HEK293 (cell line): Measurements from ENCODE around the gene CENPM.
"Not testable (repeated sequence)": the region's sequence is repeated elsewhere in the genome, so short reads cannot be mapped to it uniquely, and the experiment has no call there.

Experiments used
- CTCF ChIA-PET: fragments of 350-600 bp; formaldehyde crosslinking; extraction: SDS; loops from one replicate; lab custom pipeline; 2021; ENCODE audit warnings: antibody characterized with exemption; lab: Yijun Ruan, JAX
- POLR2A ChIA-PET: fragments of 300-600 bp; formaldehyde crosslinking; extraction: SDS; loops from one replicate; lab custom pipeline; 2020; ENCODE audit warnings: antibody characterized with exemption, inconsistent platforms; lab: Yijun Ruan, JAX
- H3K27ac ChIP-seq: fragments of 200-500 bp; sonication (Bioruptor generic); 2 replicates; pipeline ENCODE4 v1.5.1; 2014; ENCODE audit warnings: low read depth, low read length, control low read depth, inconsistent platforms; ENCODE audit errors: extremely low read depth
- H3K36me3 ChIP-seq, 2 experiments: fragments of 200-500 bp in 1 of 2; sonication (Bioruptor generic) in 1 of 2; 1 replicate in 1 of 2; 2 replicates in 1 of 2; pipeline ENCODE4 v1.5.1; 2014 to 2017; ENCODE audit warnings: inconsistent platforms in 2 of 2, low read length in 2 of 2; ENCODE audit not compliant: control insufficient read depth in 2 of 2, insufficient read depth in 1 of 2
- H3K4me1 ChIP-seq: fragments of 200-500 bp; sonication (Bioruptor generic); 2 replicates; pipeline ENCODE4 v1.5.1; 2014; ENCODE audit warnings: mild to moderate bottlenecking, low read length, inconsistent platforms; ENCODE audit not compliant: control insufficient read depth, insufficient read depth
- H3K4me3 ChIP-seq: 2 replicates; pipeline ENCODE4 v1.5.1; 2011; ENCODE audit warnings: low read depth, mild to moderate bottlenecking, control low read depth, low read length, moderate library complexity
- H3K9me3 ChIP-seq: fragments of 200-500 bp; sonication (Bioruptor generic); 2 replicates; pipeline ENCODE4 v1.5.1; 2014; ENCODE audit warnings: low read depth, low read length, inconsistent platforms; ENCODE audit not compliant: control insufficient read depth, insufficient read depth
- EGR2 ChIP-seq: fragments of 450-650 bp; formaldehyde crosslinking; IDR thresholded peaks from 2 replicates; pipeline ENCODE4 v1.5.1; 2016; ENCODE audit warnings: low read depth, missing biosample characterization, missing genetic modification characterization
- GLIS2 ChIP-seq: fragments of 450-650 bp; formaldehyde crosslinking; IDR thresholded peaks from 2 replicates; pipeline ENCODE4 v1.5.1; 2016; ENCODE audit warnings: missing biosample characterization, missing genetic modification characterization
- TRIM28 ChIP-seq: IDR thresholded peaks from 2 replicates; pipeline ENCODE4 v1.6.1; 2011; ENCODE audit warnings: low read length, control low read depth, borderline replicate concordance
- ZIC2 ChIP-seq: fragments of 450-650 bp; formaldehyde crosslinking; IDR thresholded peaks from 2 replicates; pipeline ENCODE4 v1.5.1; 2016; ENCODE audit warnings: missing biosample characterization, missing genetic modification characterization
- ZNF23 ChIP-seq: fragments of 450-650 bp; formaldehyde crosslinking; IDR thresholded peaks from 2 replicates; pipeline ENCODE4 v1.5.1; 2016; ENCODE audit warnings: missing biosample characterization, missing genetic modification characterization, borderline replicate concordance
- ZNF239 ChIP-seq: fragments of 450-650 bp; formaldehyde crosslinking; IDR thresholded peaks from 2 replicates; pipeline ENCODE4 v1.5.1; 2016; ENCODE audit warnings: missing biosample characterization, missing genetic modification characterization
- ZNF274 ChIP-seq, 2 experiments: fragments of 200-500 bp in 1 of 2; fragments of 450-650 bp in 1 of 2; sonication (Bioruptor generic) in 1 of 2; formaldehyde crosslinking in 1 of 2; IDR thresholded peaks; 2 replicates each; pipeline versions ENCODE4 v1.5.1 to v1.6.1; 2014 to 2016; ENCODE audit warnings: borderline replicate concordance in 1 of 2, inconsistent platforms in 1 of 2, low read length in 1 of 2, missing biosample characterization in 1 of 2, missing genetic modification characterization in 1 of 2
- ZNF302 ChIP-seq: fragments of 450-650 bp; formaldehyde crosslinking; IDR thresholded peaks from 2 replicates; pipeline ENCODE4 v1.5.1; 2016; ENCODE audit warnings: missing biosample characterization, missing genetic modification characterization, low read depth
- ZNF394 ChIP-seq: fragments of 450-650 bp; formaldehyde crosslinking; IDR thresholded peaks from 2 replicates; pipeline ENCODE4 v1.5.1; 2016; ENCODE audit warnings: missing biosample characterization, missing genetic modification characterization, mild to moderate bottlenecking, moderate library complexity, borderline replicate concordance
- ZNF548 ChIP-seq: fragments of 450-650 bp; formaldehyde crosslinking; IDR thresholded peaks from 2 replicates; pipeline ENCODE4 v1.5.1; 2016; ENCODE audit warnings: missing biosample characterization, missing genetic modification characterization
- ZNF549 ChIP-seq: fragments of 450-650 bp; IDR thresholded peaks from 2 replicates; pipeline ENCODE4 v1.5.1; 2018; ENCODE audit warnings: missing biosample characterization, missing genetic modification characterization, mild to moderate bottlenecking, inconsistent platforms, moderate library complexity
- ZNF629 ChIP-seq: fragments of 450-650 bp; formaldehyde crosslinking; IDR thresholded peaks from 2 replicates; pipeline ENCODE4 v1.5.1; 2017; ENCODE audit warnings: missing biosample characterization, missing genetic modification characterization
- ZNF654 ChIP-seq: fragments of 450-650 bp; formaldehyde crosslinking; IDR thresholded peaks from 2 replicates; pipeline ENCODE4 v1.5.1; 2016; ENCODE audit warnings: low read depth, missing biosample characterization, missing genetic modification characterization
- ZNF658 ChIP-seq: fragments of 450-650 bp; formaldehyde crosslinking; IDR thresholded peaks from 2 replicates; pipeline ENCODE4; 2016; ENCODE audit warnings: missing biosample characterization, missing genetic modification characterization
- ZSCAN23 ChIP-seq: fragments of 450-650 bp; formaldehyde crosslinking; IDR thresholded peaks from 2 replicates; pipeline ENCODE4 v1.5.1; 2016; ENCODE audit warnings: missing biosample characterization, missing genetic modification characterization
- TF ChIP-seq, protein P1 (sequence below): fragments of 450-650 bp; formaldehyde crosslinking; IDR thresholded peaks from 2 replicates; pipeline ENCODE4 v1.5.1; 2016; ENCODE audit warnings: missing biosample characterization, missing genetic modification characterization, low read depth
- TF ChIP-seq, protein P2 (sequence below): fragments of 450-650 bp; formaldehyde crosslinking; IDR thresholded peaks from 2 replicates; pipeline ENCODE4 v1.5.1; 2016; ENCODE audit warnings: missing biosample characterization, missing genetic modification characterization
- TF ChIP-seq, protein P3 (sequence below): fragments of 450-650 bp; formaldehyde crosslinking; IDR thresholded peaks from 2 replicates; pipeline ENCODE4 v1.5.1; 2016; ENCODE audit warnings: missing biosample characterization, missing genetic modification characterization

Gene CENPM

DNA sequence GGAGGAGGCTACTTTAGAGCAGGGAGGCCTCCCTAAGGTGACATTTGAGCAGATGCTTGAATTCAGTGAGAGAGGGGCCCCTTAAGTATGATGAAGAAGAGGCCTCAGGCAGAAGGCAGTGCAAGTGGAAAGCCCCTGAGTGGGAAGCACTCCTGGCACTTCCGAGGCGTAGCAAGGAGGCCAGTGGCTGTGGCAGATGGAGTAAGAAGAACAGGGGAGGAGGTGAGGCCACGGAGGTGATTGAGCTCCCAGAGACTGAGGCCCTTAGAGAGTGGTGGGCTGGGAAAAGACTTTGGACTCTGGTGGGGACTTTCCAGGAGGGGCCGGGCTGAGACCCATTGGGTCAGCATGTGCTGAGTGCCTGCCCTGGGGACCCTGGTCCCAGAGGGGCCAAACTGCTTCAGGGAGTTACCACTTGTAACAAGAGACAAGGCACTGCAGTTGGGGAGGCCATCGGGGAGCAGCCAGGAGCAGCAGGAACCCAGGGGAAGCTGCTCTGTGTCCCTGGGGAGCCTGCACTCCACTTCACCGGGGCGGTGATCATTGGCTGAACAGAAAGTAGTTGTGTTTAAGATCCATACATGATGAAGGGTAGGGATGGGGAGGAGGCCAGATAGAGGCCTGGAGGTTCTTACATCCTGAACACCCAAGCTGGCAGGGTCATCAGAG is 2.5 kb upstream of the CENPM start (continued):
- TF ChIP-seq, protein P1, sequence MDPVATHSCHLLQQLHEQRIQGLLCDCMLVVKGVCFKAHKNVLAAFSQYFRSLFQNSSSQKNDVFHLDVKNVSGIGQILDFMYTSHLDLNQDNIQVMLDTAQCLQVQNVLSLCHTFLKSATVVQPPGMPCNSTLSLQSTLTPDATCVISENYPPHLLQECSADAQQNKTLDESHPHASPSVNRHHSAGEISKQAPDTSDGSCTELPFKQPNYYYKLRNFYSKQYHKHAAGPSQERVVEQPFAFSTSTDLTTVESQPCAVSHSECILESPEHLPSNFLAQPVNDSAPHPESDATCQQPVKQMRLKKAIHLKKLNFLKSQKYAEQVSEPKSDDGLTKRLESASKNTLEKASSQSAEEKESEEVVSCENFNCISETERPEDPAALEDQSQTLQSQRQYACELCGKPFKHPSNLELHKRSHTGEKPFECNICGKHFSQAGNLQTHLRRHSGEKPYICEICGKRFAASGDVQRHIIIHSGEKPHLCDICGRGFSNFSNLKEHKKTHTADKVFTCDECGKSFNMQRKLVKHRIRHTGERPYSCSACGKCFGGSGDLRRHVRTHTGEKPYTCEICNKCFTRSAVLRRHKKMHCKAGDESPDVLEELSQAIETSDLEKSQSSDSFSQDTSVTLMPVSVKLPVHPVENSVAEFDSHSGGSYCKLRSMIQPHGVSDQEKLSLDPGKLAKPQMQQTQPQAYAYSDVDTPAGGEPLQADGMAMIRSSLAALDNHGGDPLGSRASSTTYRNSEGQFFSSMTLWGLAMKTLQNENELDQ (tag by site-specific recombination): no peak
- TF ChIP-seq ZNF394 (tag by site-specific recombination) (peak; percentile 85; the same call in 1 of the 2 replicates), ZNF658 (no peak), ZIC2 (tag by site-specific recombination) (peak; percentile 64), GLIS2 (tag by site-specific recombination) (peak; percentile 42; the same call in 1 of the 2 replicates)

DNA sequence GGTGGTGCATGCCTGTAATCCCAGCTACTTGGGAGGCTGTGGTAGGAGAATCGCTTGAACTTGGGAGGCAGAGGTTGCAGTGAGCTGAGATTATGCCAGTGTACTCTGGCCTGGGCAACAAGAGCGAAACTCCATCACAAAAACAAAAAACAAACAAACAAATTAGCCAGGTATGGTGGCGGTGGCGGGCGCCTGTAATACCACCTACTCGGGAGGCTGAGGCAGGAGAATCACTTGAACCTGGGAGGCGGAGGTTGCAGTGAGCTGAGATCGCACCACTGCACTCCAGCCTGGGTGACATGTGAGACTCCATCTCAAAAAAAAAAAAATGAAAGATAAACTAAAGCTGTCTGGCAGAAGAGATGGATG is 2.0 kb upstream of the CENPM start:
- CTCF ChIA-PET: interaction anchor here (0.7 to 3.2 kb wide), 6 partner anchors 8 to 489 kb away, joined by 3 to 26 read pairs (median 4); no protein-coding TSS in a partner anchor
- peaks cover 15 to 19% of the 10 kb centered on the region in 2 experiments; a peak in 2 of 3 replicates for H3K36me3 ChIP-seq
- H3K4me1 ChIP-seq, H3K4me3 ChIP-seq, H3K27ac ChIP-seq, H3K9me3 ChIP-seq: not testable (repeated sequence)
- POLR2A ChIA-PET: interaction anchor here (0.6 kb wide), 1 partner anchor 239 kb away, joined by 4 read pairs; no protein-coding TSS in a partner anchor

DNA sequence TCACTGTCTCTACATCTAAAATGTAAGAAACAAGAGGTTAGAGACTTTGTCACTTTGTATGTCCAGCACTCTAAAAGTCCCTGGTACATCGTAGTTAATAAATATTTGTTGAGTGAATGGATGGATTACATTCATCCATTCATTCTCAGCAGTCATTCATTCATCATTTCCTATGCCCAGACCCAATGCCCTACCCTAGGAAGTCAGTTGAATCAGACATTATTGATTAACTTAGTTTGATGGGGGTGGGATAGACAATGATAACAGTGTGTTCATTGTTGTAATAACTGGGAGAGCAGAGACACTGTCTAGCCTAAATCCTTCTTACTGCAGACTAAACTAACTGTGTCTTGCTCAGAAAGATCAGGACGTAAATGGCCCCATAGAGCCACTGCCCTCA is 1.2 kb upstream of the CENPM start:
- ChIA-PET POLR2A (interaction anchor here (0.6 to 2.5 kb wide), 3 partner anchors 9 to 238 kb away, joined by 4 to 17 read pairs (median 7); partner anchors contain the start of gene SMDT1), CTCF (interaction anchor here (0.7 to 3.2 kb wide), 6 partner anchors 9 to 490 kb away, joined by 3 to 26 read pairs (median 4); no protein-coding TSS in a partner anchor)
- no peaks in the 10 kb centered on the region for H3K9me3 ChIP-seq
- peaks cover 18 to 27% of the 10 kb centered on the region in 2 experiments; a peak in 2 of 3 replicates for H3K36me3 ChIP-seq
- no peaks in the 10 kb centered on the region for H3K4me1 ChIP-seq
- H3K4me3 ChIP-seq: no peak overlapping the region
- H3K27ac ChIP-seq: no peak overlapping the region
- TF ChIP-seq ZNF629 (no peak), ZNF239 (tag by site-specific recombination) (no peak), EGR2 (tag by site-specific recombination) (no peak), ZNF302 (tag by site-specific recombination) (no peak), TRIM28 (no peak), ZNF549 (no peak), ZNF274 (IDR thresholded peaks at IDR 0.05; ENCODE audit: low read length) (no peak), ZNF274 (tag by site-specific recombination; IDR thresholded peaks at IDR 0.05; ENCODE audit: borderline replicate concordance) (no peak), ZIC2 (tag by site-specific recombination) (no peak), ZNF23 (tag by site-specific recombination) (no peak), ZNF548 (no peak), ZNF654 (no peak), ZSCAN23 (no peak)
- TF ChIP-seq, protein P2, sequence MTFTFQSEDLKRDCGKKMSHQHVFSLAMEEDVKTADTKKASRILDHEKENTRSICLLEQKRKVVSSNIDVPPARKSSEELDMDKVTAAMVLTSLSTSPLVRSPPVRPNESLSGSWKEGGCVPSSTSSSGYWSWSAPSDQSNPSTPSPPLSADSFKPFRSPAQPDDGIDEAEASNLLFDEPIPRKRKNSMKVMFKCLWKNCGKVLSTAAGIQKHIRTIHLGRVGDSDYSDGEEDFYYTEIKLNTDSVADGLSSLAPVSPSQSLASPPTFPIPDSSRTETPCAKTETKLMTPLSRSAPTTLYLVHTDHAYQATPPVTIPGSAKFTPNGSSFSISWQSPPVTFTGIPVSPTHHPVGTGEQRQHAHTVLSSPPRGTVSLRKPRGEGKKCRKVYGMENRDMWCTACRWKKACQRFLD: no peak
- TF ChIP-seq, protein P3, sequence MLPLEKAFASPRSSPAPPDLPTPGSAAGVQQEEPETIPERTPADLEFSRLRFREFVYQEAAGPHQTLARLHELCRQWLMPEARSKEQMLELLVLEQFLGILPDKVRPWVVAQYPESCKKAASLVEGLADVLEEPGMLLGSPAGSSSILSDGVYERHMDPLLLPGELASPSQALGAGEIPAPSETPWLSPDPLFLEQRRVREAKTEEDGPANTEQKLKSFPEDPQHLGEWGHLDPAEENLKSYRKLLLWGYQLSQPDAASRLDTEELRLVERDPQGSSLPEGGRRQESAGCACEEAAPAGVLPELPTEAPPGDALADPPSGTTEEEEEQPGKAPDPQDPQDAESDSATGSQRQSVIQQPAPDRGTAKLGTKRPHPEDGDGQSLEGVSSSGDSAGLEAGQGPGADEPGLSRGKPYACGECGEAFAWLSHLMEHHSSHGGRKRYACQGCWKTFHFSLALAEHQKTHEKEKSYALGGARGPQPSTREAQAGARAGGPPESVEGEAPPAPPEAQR (tag by site-specific recombination): no peak
- TF ChIP-seq, protein P1 (tag by site-specific recombination): no peak
